Body of pancreas (tissue), 4 donors: ENCODE data around the gene POLR2B. TPM values are rescaled to one million over a fixed set of nuclear protein-coding genes. Genes with fewer than 3 reads are reported as not detected.
"Not testable (repeated sequence)": the region's sequence is repeated elsewhere in the genome, so short reads cannot be mapped to it uniquely, and the experiment has no call there.

Experiments
- ATAC-seq: fragments of 150-250 bp; one replicate; pipeline ENCODE4 v1.9.1; 2016
- DNase-seq, 4 donors: peaks; one replicate each; pipeline ENCODE4 v3.0.0-alpha.2; 2019
- H3K27ac ChIP-seq, 4 donors: fragments of 200-600 bp; sonication (generic); 1 replicate in 3 of 4; 2 replicates in 1 of 4; pipeline versions ENCODE4 v1.5.1 to v1.6.1; 2016 to 2019; ENCODE audit warnings: mild to moderate bottlenecking in 1 of 4, mixed read lengths in 1 of 4, moderate library complexity in 1 of 4
- H3K27me3 ChIP-seq, 2 donors: fragments of 200-600 bp; sonication (generic); one replicate each; pipeline ENCODE4 v1.6.0; 2016; ENCODE audit warnings: mild to moderate bottlenecking in 1 of 2
- H3K36me3 ChIP-seq, 2 donors: fragments of 200-600 bp; sonication (generic); replicated peaks in 1 of 2; 2 replicates each; pipeline ENCODE4 v1.5.1; 2016; ENCODE audit warnings: low read depth in 2 of 2; ENCODE audit not compliant: insufficient read depth in 1 of 2
- H3K4me1 ChIP-seq: fragments of 200-600 bp; sonication (generic); one replicate; pipeline ENCODE4 v1.6.0; 2016
- H3K4me3 ChIP-seq, 2 donors: fragments of 200-600 bp; sonication (generic); 1 replicate in 1 of 2; 2 replicates in 1 of 2; pipeline ENCODE4 v1.5.1; 2016 to 2019
- H3K9me3 ChIP-seq, 3 donors: fragments of 200-600 bp; sonication (generic); 1 replicate in 2 of 3; 2 replicates in 1 of 3; pipeline ENCODE4 v1.5.1; 2016
- CTCF ChIP-seq, 7 experiments: fragments of 450-650 bp in 4 of 7; fragments of 200-600 bp in 3 of 7; sonication (generic) in 3 of 7; IDR thresholded peaks; one replicate each; pipeline ENCODE4 v1.5.1; 2016 to 2019; ENCODE audit warnings: antibody characterized with exemption in 7 of 7
- POLR2A ChIP-seq, 3 donors: fragments of 450-650 bp; IDR thresholded peaks; one replicate each; pipeline ENCODE4 v1.6.1; 2016; ENCODE audit warnings: antibody characterized with exemption in 3 of 3, mild to moderate bottlenecking in 2 of 3
- WGBS, 2 donors: methylation state at CpG; one replicate each; pipeline ENCODE4 v1.1.5; 2017; 5-methylcytosine and 5-hydroxymethylcytosine counted together
- intact Hi-C: fragments of 100-400 bp; cut with DNase I; formaldehyde crosslinking; loops from one replicate; pipeline ENCODE4 v1.15.1; 2023
- total RNA-seq, 2 donors: library from RNA; depleted of rRNA; stranded (reverse); fragments of >200 nt; gene quantifications; one replicate each; pipeline ENCODE4 v1.1.0, GENCODE V29; 2016

Gene POLR2B
- total RNA-seq, 2 donors from 2014 or later: 38.6 to 46.2 TPM

DNA sequence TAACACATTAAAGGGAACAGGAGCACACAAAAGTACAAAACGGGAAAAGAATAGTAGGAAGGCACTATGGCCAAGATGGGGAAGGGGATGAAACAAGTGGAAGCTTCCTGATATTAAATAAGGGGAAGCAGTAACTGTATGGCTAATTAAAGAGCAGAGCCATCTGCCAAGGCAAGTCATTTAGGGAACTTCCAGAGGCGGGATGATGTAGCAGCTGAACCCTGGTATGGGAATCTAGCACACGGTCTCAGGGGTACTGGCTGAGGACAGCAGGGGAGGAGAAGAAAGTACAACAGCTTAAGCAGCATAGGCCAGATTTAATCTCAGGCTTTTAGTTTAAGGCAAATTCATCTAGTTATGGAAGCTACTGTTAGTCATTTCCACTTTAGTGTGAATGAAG lies 72.4 kb downstream of the POLR2B start:
- Histone ChIP-seq H3K4me1 (no peaks in the 10 kb centered on the region), H3K27ac (no peak overlapping the region), H3K36me3 (no peaks in the 10 kb centered on the region), H3K9me3 (no peaks in the 10 kb centered on the region), H3K4me3 (no peak overlapping the region), H3K27me3 (no peaks in the 10 kb centered on the region)
- intact Hi-C loops: no loop called here
- ATAC-seq (no peak), DNase-seq (peak in 1 of 4 donors; percentile 21)
- TF ChIP-seq CTCF (IDR thresholded peaks at IDR 0.05) (no peak), POLR2A (IDR thresholded peaks at IDR 0.05) (no peak)
- 55 to 81% methylated on average over 3 of the region's 3 CpGs for WGBS, 2 donors

DNA sequence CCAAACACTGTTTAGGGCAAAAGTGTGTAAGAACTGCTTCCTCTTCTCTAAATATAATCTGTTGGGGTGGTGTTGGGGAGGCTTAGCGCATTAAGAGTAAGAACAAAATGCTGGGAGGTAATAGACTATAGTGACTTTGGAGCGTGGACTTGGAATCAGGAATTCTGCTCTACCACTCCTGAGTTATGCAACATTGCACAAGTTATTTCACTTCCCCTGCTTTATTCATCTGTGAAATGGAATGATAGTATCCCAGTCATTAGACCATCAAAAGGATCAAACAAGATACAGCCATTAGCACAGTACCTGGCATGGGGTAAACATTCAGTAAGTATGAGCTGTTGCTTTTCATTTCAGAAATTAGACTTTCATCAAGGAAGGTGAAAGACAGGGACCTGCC lies 72.8 kb downstream of the POLR2B start:
- DNase-seq (no peak), ATAC-seq (no peak)
- intact Hi-C loops: no loop called here
- no peak for TF ChIP-seq POLR2A (IDR thresholded peaks at IDR 0.05)
- TF ChIP-seq CTCF (IDR thresholded peaks at IDR 0.05): no peak
- Histone ChIP-seq H3K36me3 (no peaks in the 10 kb centered on the region), H3K9me3 (no peaks in the 10 kb centered on the region), H3K27me3 (no peaks in the 10 kb centered on the region), H3K4me1 (no peaks in the 10 kb centered on the region), H3K4me3 (no peak overlapping the region), H3K27ac (no peak overlapping the region)
- WGBS, 2 donors: 84 to 89% methylated on average over 2 of the region's 2 CpGs

- 63 to 75% methylated on average over 4 to 5 of the region's 5 CpGs for WGBS, 2 donors
- ATAC-seq: peak; percentile 68
- Histone ChIP-seq H3K4me3 (no peak overlapping the region), H3K27me3 (no peaks in the 10 kb centered on the region), H3K9me3 (no peaks in the 10 kb centered on the region), H3K4me1 (no peaks in the 10 kb centered on the region), H3K27ac (peak overlapping the region in 2 of 4 donors; percentile 60 to 65), H3K36me3 (no peaks in the 10 kb centered on the region)
- no peak for TF ChIP-seq POLR2A (IDR thresholded peaks at IDR 0.05)
- TF ChIP-seq CTCF (IDR thresholded peaks at IDR 0.05): no peak
- DNase-seq: peak; percentile 30 to 59 (median 36)
- intact Hi-C loops: no loop called here
Measured at GRCh38 chr4:57053508-57053907, 74.8 kb downstream of the POLR2B start.

DNA sequence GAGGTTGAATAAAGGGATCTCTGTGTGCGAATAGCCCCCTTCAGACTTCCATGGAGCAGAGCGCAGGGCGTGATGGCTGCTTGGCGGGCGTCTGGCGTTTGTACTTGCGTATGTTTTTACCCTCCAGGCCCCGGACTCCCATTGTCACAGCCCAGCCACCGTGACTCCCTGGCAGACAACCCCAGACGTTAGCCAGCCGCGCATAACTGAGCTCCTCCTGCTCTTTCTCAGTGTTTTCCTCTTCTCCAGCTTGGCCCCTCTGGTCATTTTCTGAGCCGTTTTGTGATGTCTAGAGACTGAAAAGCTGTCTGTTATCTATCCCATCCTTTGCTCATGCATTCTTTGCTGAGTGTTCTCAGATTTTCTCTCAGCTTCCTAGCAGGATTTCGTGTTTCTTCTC lies 77.2 kb downstream of the POLR2B start:
- Histone ChIP-seq H3K27ac (peak overlapping the region in 1 of 4 donors; percentile 12), H3K27me3 (no peaks in the 10 kb centered on the region), H3K4me1 (no peaks in the 10 kb centered on the region), H3K36me3 (no peaks in the 10 kb centered on the region), H3K4me3 (no peak overlapping the region), H3K9me3 (no peaks in the 10 kb centered on the region)
- TF ChIP-seq POLR2A (IDR thresholded peaks at IDR 0.05): no peak
- TF ChIP-seq CTCF (IDR thresholded peaks at IDR 0.05): no peak
- ATAC-seq: no peak
- intact Hi-C loops: no loop called here
- WGBS, 2 donors: 57 to 61% methylated on average over 14 of the region's 14 CpGs
- DNase-seq: peak in 1 of 4 donors; percentile 21

DNA sequence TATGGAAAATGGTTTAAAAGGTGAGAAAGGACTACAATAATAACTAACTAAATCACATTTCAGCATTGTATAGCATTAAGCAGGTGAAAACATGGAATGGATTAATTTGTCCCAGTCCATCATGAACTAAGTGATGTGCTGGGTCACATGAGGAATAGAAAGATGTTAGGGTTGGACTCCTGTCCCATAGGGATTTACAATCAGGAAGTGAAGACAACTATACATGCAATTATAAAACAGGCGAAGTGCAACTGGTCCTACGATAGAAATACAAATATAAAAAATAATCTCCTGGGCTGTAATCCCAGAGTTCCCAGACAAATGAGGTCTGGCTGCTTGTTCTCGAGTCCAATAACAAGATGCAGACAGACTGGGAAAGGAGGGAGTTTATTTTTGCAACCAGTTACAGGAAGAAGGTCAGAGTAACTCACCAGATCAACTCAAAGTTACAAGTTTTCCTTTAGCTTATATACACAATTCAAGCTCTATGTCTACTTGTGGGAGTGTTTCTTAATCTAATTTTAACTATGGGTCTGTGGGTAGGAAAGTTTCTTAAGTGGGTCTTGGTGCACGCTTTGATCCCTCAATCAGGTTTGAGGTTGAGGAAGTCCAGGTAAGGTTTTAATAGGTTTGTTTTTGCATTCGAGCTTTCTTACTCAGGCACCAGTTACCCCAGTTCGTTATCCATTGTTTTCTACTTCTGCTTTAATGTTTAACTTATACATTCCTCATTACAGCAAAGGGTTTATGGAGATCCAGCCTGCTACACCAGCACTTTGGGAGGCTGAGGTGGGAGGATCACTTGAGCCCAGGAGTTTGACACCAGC lies 81.4 kb downstream of the POLR2B start:
- TF ChIP-seq POLR2A (IDR thresholded peaks at IDR 0.05) (no peak), CTCF (IDR thresholded peaks at IDR 0.05) (no peak)
- 49 to 52% methylated on average over 6 of the region's 6 CpGs for WGBS, 2 donors
- H3K9me3 ChIP-seq: no peaks in the 10 kb centered on the region
- H3K4me1 ChIP-seq: peaks cover 21% of the 10 kb centered on the region
- DNase-seq: no peak
- intact Hi-C loops: no loop called here
- ATAC-seq: no peak
- no peaks in the 10 kb centered on the region for H3K27me3 ChIP-seq
- no peaks in the 10 kb centered on the region for H3K36me3 ChIP-seq
- H3K4me3 ChIP-seq: no peak overlapping the region
- peak overlapping the region in 2 of 4 donors; percentile 5 to 20 for H3K27ac ChIP-seq

DNA sequence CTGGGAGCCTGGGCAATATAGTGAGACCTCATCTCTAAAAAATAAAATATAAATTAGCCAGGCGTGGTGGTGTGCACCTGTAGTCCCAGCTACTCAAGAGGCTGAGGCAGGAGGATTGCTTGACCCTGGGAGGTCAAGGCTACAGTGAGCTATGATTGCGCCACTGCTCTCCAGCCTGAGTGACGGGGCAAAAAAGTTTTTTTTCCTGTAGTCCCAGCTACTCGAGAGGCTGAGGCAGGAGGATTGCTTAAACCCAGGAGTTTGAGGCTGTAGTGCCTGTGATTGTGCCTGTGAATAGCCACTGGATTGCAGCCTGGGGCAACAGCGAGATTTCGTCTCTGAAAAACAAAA lies 82.0 kb downstream of the POLR2B start:
- ATAC-seq, H3K9me3 ChIP-seq, DNase-seq, intact Hi-C loops, H3K27me3 ChIP-seq, H3K4me3 ChIP-seq, H3K36me3 ChIP-seq: not testable (repeated sequence)
- Histone ChIP-seq H3K27ac (peak overlapping the region in 2 of 4 donors; percentile 5 to 20), H3K4me1 (peaks cover 21% of the 10 kb centered on the region)
- WGBS, 2 donors: 68 to 84% methylated on average over 6 of the region's 6 CpGs
